K562 (cell line): Measurements from ENCODE around the gene CHRNB1. TPM values are rescaled to one million over a fixed set of nuclear protein-coding genes. Genes with fewer than 3 reads are reported as not detected.
A peak's percentile ranks its signal among the peaks of the same experiment; 100 is the strongest.

Experiments used
- ATAC-seq: fragments of 200-7000 bp; cut with Tn5 transposase; 3 replicates; pipeline ENCODE4 v1.9.1; 2020; ENCODE audit warnings: moderate library complexity
- BruUV-seq: library from RNA; stranded (reverse); fragments of 400-500 nt; replicated peaks from 2 replicates; lab custom pipeline; 2021; lab: Mats Ljungman, UMichigan
- CTCF ChIA-PET: fragments of 300-600 bp; formaldehyde crosslinking; extraction: SDS; loops from one replicate; lab custom pipeline; 2021; ENCODE audit warnings: low intra/inter-chr PET ratio; lab: Yijun Ruan, JAX
- POLR2A ChIA-PET: fragments of 300-600, 350-650 bp; sonication (Branson Sonifier 250); formaldehyde crosslinking; extraction: SDS; loops from one replicate; lab custom pipeline; 2021; ENCODE audit warnings: antibody characterized with exemption, inconsistent platforms; lab: Yijun Ruan, JAX
- DNase-seq, 4 experiments: peaks; one replicate each; pipeline versions ENCODE4 v3.0.0 to v3.0.0-alpha.2; 2011 to 2018; ENCODE audit warnings: low spot score in 3 of 4, mixed read lengths in 3 of 4; ENCODE audit errors: extremely low read depth in 1 of 4
- FAIRE-seq: peaks from 2 replicates; lab custom pipeline; 2011; peaks lifted over from hg19 to GRCh38; lab: Jason Lieb, UNC
- H2AFZ ChIP-seq: 2 replicates; pipeline ENCODE4 v1.6.0; 2011; ENCODE audit warnings: low read depth, low read length, control low read depth, inconsistent platforms
- H3K27ac ChIP-seq: fragments of 200-600 bp; 3 replicates; pipeline ENCODE4 v1.8.0; 2011; ENCODE audit warnings: low read depth, mild to moderate bottlenecking, control low read depth, inconsistent platforms, low read length, moderate library complexity, mixed read lengths; ENCODE audit errors: extremely low read depth
- H3K27me3 ChIP-seq, 2 experiments: fragments of 300-600 bp in 1 of 2; 2 replicates in 1 of 2; 3 replicates in 1 of 2; pipeline versions ENCODE4 v1.6.0 to v1.8.0; 2011; ENCODE audit warnings: inconsistent platforms in 2 of 2, low read length in 2 of 2, mild to moderate bottlenecking in 1 of 2, mixed read lengths in 1 of 2, moderate library complexity in 1 of 2; ENCODE audit not compliant: control insufficient read depth in 2 of 2, insufficient read depth in 2 of 2
- H3K36me3 ChIP-seq: fragments of 300-600 bp; 3 replicates; pipeline ENCODE4 v1.8.0; 2011; ENCODE audit warnings: mild to moderate bottlenecking, low read length, inconsistent platforms; ENCODE audit not compliant: control insufficient read depth, insufficient read depth
- H3K4me1 ChIP-seq, 2 experiments: fragments of 200-600 bp in 1 of 2; replicated peaks in 1 of 2; 2 replicates in 1 of 2; 3 replicates in 1 of 2; pipeline versions ENCODE4 v1.5.1 to v1.8.0; 2011; ENCODE audit warnings: inconsistent platforms in 2 of 2, low read length in 2 of 2, mild to moderate bottlenecking in 1 of 2, mixed read lengths in 1 of 2, moderate library complexity in 1 of 2; ENCODE audit not compliant: control insufficient read depth in 2 of 2, insufficient read depth in 2 of 2
- H3K4me2 ChIP-seq: 2 replicates; pipeline ENCODE4 v1.6.1; 2011; ENCODE audit warnings: low read length, control low read depth, inconsistent platforms, mixed read lengths; ENCODE audit not compliant: insufficient read depth
- H3K4me3 ChIP-seq: fragments of 200-600 bp; sonication (generic), shearing (Covaris generic); 2 replicates; pipeline ENCODE4 v1.5.1; 2016; ENCODE audit warnings: control low read depth, inconsistent platforms
- H3K79me2 ChIP-seq: fragments of 200-600 bp; 3 replicates; pipeline ENCODE4 v1.8.0; 2011; ENCODE audit warnings: low read length, inconsistent platforms; ENCODE audit not compliant: control insufficient read depth, insufficient read depth
- H3K9ac ChIP-seq, 2 experiments: 2 replicates each; pipeline versions ENCODE4 v1.6.0 to v1.6.1; 2011; ENCODE audit warnings: low read depth in 2 of 2, low read length in 2 of 2, control low read depth in 1 of 2, inconsistent platforms in 1 of 2, mild to moderate bottlenecking in 1 of 2, mixed read lengths in 1 of 2; ENCODE audit not compliant: insufficient read depth in 1 of 2
- H3K9me1 ChIP-seq: one replicate; pipeline ENCODE4 v1.6.0; 2011; ENCODE audit warnings: inconsistent platforms, mild to moderate bottlenecking, low read length, moderate library complexity; ENCODE audit not compliant: control insufficient read depth, insufficient read depth
- H3K9me3 ChIP-seq: replicated peaks from 2 replicates; pipeline ENCODE4 v1.5.1; 2011; ENCODE audit warnings: low read depth, low read length, inconsistent platforms; ENCODE audit not compliant: control insufficient read depth, insufficient read depth
- H4K20me1 ChIP-seq: replicated peaks from 2 replicates; pipeline ENCODE4 v1.6.1; 2011; ENCODE audit warnings: low read length, inconsistent platforms, mixed read lengths; ENCODE audit not compliant: control insufficient read depth, insufficient read depth
- ELF4 ChIP-seq: fragments of 450-650 bp; formaldehyde crosslinking; IDR thresholded peaks from 2 replicates; pipeline ENCODE4 v1.4.0; 2022; ENCODE audit warnings: missing genetic modification characterization
- HDAC1 ChIP-seq, 2 experiments: fragments of 450-650 bp; IDR thresholded peaks; 2 replicates each; pipeline ENCODE4 v1.6.1; 2016 to 2017; ENCODE audit warnings: inconsistent platforms in 1 of 2, mild to moderate bottlenecking in 1 of 2, moderate library complexity in 1 of 2
- SOX6 ChIP-seq: fragments of 450-650 bp; IDR thresholded peaks from 2 replicates; pipeline ENCODE4 v1.6.1; 2014; ENCODE audit warnings: mild to moderate bottlenecking
- TBP ChIP-seq: optimal IDR thresholded peaks from 2 replicates; pipeline ENCODE3; 2011; ENCODE audit warnings: low read depth, low read length, improper control_type of control experiment
- ZBED1 ChIP-seq: IDR thresholded peaks from 2 replicates; pipeline ENCODE4 v1.6.1; 2014
- WGBS: fragments of 100-300 bp; shearing (Covaris generic); methylation state at CpG from one replicate; pipeline ENCODE4 v1.1.6; 2016; ENCODE audit warnings: low coverage, mixed read lengths; ENCODE audit not compliant: insufficient coverage; ENCODE audit errors: missing lambda C conversion rate; 5-methylcytosine and 5-hydroxymethylcytosine counted together
- in situ Hi-C: fragments of 300-500 bp; cut with MboI; formaldehyde crosslinking; loops from 4 replicates; pipeline ENCODE4 v1.15.0; 2018; ENCODE audit warnings: inconsistent platforms, mixed read lengths
- intact Hi-C: fragments of 100-400 bp; cut with micrococcal nuclease; formaldehyde crosslinking; loops from 2 replicates; pipeline ENCODE4 v1.14.2; 2022
- polyA plus RNA-seq, 8 experiments: library from polyadenylated mRNA; depleted of rRNA in 4 of 8; stranded (reverse) in 5 of 8; unstranded in 3 of 8; fragments of >200 nt; fragmentation: Nextera tagmentation in 2 of 8; fragmentation: Illumina TruSeq in 1 of 8; extraction: Ambion mirVana in 2 of 8; extraction: Trizol in 1 of 8; gene quantifications; 2 replicates each; pipeline versions ENCODE4 v1.2.1 to v1.2.3, GENCODE V29; 2011 to 2014; ENCODE audit warnings: inconsistent platforms in 1 of 8, missing spikeins in 1 of 8
- total RNA-seq, 7 experiments: library from RNA; depleted of rRNA in 6 of 7; stranded (reverse); fragments of >200 nt in 6 of 7; fragmentation: Illumina TruSeq in 2 of 7; extraction: Trizol in 2 of 7; gene quantifications; 2 replicates each; pipeline versions ENCODE4 v1.2.1 to v1.2.3, GENCODE V29; 2011 to 2021; ENCODE audit warnings: low replicate concordance in 1 of 7
- TF ChIP-seq, protein P1 (sequence below): sonication (generic); IDR thresholded peaks from 2 replicates; pipeline ENCODE4 v1.6.1; 2016
- TF ChIP-seq, protein P2 (sequence below): fragments of 450-650 bp; IDR thresholded peaks from 2 replicates; pipeline ENCODE4 v1.6.1; 2016; ENCODE audit warnings: mild to moderate bottlenecking, moderate library complexity

CHRNB1 gene
- total and polyA plus RNA-seq, 9 of the 15 experiments (the other 6 are each of a cell fraction or from before 2014, with no cell fraction given): 4.7 to 12.3 (median 6.8) TPM

DNA sequence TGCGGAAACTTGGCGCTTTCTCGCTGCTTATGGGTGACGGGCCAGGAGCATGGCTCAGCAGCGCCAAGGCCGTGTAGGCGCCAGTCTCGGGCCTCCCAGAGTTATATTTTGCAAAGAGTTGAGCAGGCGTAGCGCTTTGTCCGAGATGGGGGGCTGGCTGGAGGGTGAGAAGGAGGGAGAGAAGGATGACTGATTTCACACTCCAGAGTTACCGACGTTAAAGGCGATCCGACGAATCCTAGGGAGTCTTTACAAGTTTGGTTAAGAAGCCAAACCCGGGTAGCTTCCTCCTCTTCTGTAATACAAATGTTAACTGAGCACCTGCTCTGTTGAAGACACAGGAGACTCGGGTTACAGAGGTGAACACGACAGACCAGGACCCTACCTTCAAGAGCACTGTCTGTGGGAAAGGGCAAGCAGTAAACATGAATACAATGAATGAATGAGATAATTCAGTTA is 40.1 kb downstream of the CHRNB1 start:
- Histone ChIP-seq H3K27ac (peak overlapping the region; percentile 100), H3K9ac (peak overlapping the region; percentile 86 to 99), H3K4me1 (peaks cover 16 to 31% of the 10 kb centered on the region in 2 experiments; a peak in 4 of 5 replicates), H3K4me3 (peak overlapping the region; percentile 63), H3K9me3 (no peaks in the 10 kb centered on the region), H3K27me3 (no peaks in the 10 kb centered on the region), H3K36me3 (peaks cover 28% of the 10 kb centered on the region; the same call in 2 of the 3 replicates), H3K4me2 (peak overlapping the region; percentile 97), H3K79me2 (peaks cover 57% of the 10 kb centered on the region), H4K20me1 (no peaks in the 10 kb centered on the region), H3K9me1 (no peaks in the 10 kb centered on the region), H2AFZ (peak overlapping the region; percentile 77)
- ChIA-PET POLR2A (interaction anchor here (0.5 to 4.0 kb wide), 37 partner anchors 9 to 688 kb away, joined by 3 to 25 read pairs (median 4); partner anchors contain the start of genes ATP1B2, CD68, PLSCR3 and SPEM1), CTCF (no interaction called here)
- intact Hi-C loops (loop anchor here (2.0 to 5.0 kb wide), 4 partner anchors 48 to 133 kb away; partner anchors contain the start of genes FGF11, KCTD11, SENP3 and TMEM102), in situ Hi-C loops (no loop called here)
- DNase-seq (no peak), FAIRE-seq (no peak), ATAC-seq (no peak)
- TSS peak; percentile 52 for BruUV-seq
- 0% methylated on average over 15 of the region's 19 CpGs for WGBS
- TF ChIP-seq, protein P1, sequence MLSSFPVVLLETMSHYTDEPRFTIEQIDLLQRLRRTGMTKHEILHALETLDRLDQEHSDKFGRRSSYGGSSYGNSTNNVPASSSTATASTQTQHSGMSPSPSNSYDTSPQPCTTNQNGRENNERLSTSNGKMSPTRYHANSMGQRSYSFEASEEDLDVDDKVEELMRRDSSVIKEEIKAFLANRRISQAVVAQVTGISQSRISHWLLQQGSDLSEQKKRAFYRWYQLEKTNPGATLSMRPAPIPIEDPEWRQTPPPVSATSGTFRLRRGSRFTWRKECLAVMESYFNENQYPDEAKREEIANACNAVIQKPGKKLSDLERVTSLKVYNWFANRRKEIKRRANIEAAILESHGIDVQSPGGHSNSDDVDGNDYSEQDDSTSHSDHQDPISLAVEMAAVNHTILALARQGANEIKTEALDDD: peak; percentile 65; the same call in 1 of the 2 replicates
- TF ChIP-seq TBP: no peak
- no peak for TF ChIP-seq ZBED1
- TF ChIP-seq, protein P2, sequence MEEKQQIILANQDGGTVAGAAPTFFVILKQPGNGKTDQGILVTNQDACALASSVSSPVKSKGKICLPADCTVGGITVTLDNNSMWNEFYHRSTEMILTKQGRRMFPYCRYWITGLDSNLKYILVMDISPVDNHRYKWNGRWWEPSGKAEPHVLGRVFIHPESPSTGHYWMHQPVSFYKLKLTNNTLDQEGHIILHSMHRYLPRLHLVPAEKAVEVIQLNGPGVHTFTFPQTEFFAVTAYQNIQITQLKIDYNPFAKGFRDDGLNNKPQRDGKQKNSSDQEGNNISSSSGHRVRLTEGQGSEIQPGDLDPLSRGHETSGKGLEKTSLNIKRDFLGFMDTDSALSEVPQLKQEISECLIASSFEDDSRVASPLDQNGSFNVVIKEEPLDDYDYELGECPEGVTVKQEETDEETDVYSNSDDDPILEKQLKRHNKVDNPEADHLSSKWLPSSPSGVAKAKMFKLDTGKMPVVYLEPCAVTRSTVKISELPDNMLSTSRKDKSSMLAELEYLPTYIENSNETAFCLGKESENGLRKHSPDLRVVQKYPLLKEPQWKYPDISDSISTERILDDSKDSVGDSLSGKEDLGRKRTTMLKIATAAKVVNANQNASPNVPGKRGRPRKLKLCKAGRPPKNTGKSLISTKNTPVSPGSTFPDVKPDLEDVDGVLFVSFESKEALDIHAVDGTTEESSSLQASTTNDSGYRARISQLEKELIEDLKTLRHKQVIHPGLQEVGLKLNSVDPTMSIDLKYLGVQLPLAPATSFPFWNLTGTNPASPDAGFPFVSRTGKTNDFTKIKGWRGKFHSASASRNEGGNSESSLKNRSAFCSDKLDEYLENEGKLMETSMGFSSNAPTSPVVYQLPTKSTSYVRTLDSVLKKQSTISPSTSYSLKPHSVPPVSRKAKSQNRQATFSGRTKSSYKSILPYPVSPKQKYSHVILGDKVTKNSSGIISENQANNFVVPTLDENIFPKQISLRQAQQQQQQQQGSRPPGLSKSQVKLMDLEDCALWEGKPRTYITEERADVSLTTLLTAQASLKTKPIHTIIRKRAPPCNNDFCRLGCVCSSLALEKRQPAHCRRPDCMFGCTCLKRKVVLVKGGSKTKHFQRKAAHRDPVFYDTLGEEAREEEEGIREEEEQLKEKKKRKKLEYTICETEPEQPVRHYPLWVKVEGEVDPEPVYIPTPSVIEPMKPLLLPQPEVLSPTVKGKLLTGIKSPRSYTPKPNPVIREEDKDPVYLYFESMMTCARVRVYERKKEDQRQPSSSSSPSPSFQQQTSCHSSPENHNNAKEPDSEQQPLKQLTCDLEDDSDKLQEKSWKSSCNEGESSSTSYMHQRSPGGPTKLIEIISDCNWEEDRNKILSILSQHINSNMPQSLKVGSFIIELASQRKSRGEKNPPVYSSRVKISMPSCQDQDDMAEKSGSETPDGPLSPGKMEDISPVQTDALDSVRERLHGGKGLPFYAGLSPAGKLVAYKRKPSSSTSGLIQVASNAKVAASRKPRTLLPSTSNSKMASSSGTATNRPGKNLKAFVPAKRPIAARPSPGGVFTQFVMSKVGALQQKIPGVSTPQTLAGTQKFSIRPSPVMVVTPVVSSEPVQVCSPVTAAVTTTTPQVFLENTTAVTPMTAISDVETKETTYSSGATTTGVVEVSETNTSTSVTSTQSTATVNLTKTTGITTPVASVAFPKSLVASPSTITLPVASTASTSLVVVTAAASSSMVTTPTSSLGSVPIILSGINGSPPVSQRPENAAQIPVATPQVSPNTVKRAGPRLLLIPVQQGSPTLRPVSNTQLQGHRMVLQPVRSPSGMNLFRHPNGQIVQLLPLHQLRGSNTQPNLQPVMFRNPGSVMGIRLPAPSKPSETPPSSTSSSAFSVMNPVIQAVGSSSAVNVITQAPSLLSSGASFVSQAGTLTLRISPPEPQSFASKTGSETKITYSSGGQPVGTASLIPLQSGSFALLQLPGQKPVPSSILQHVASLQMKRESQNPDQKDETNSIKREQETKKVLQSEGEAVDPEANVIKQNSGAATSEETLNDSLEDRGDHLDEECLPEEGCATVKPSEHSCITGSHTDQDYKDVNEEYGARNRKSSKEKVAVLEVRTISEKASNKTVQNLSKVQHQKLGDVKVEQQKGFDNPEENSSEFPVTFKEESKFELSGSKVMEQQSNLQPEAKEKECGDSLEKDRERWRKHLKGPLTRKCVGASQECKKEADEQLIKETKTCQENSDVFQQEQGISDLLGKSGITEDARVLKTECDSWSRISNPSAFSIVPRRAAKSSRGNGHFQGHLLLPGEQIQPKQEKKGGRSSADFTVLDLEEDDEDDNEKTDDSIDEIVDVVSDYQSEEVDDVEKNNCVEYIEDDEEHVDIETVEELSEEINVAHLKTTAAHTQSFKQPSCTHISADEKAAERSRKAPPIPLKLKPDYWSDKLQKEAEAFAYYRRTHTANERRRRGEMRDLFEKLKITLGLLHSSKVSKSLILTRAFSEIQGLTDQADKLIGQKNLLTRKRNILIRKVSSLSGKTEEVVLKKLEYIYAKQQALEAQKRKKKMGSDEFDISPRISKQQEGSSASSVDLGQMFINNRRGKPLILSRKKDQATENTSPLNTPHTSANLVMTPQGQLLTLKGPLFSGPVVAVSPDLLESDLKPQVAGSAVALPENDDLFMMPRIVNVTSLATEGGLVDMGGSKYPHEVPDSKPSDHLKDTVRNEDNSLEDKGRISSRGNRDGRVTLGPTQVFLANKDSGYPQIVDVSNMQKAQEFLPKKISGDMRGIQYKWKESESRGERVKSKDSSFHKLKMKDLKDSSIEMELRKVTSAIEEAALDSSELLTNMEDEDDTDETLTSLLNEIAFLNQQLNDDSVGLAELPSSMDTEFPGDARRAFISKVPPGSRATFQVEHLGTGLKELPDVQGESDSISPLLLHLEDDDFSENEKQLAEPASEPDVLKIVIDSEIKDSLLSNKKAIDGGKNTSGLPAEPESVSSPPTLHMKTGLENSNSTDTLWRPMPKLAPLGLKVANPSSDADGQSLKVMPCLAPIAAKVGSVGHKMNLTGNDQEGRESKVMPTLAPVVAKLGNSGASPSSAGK: peak; percentile 44
- no peak for TF ChIP-seq ELF4 (CRISPR knock-in tag)
- peak in 1 of 2 experiments; percentile 38; a peak in 2 of 4 replicates for TF ChIP-seq HDAC1 (IDR thresholded peaks at IDR 0.05)
- TF ChIP-seq SOX6: 0 out of 2 replicates have a peak, but pooled peaks have one; percentile 23
